ENCODE data around the gene CFAP74. TPM values are rescaled to one million over a fixed set of nuclear protein-coding genes. Genes with fewer than 3 reads are reported as not detected.
A peak's percentile ranks its signal among the peaks of the same experiment; 100 is the strongest.

The CFAP74 gene
- total RNA-seq = 10 to 100 TPM; 16.4 to 25.5 TPM
- polyA plus RNA-seq (ENCODE audit: insufficient read depth, low read depth, low replicate concordance) = 24.9 TPM
- long read RNA-seq, donor 1 = 0 reads
- long read RNA-seq, donor 2 = 0 reads

GRCh38 chr1:2003541-2004131 is at the start of gene CFAP74:
TSS of gene CFAP74 (minus strand) at chr1:2003786. CDS start at chr1:1990956, 12,830 bp downstream.
- peak; percentile 69 for DNase-seq
- TF ChIP-seq CTCF (IDR thresholded peaks at IDR 0.05) (peak in 1 of 3 experiments; percentile 6), POLR2A (IDR thresholded peaks at IDR 0.05) (no peak)
- peak within 1 kb of the TSS; percentile 37 to 42 for H3K4me3 ChIP-seq
- no peaks in the 10 kb centered on the region for H3K27me3 ChIP-seq
- H3K27ac ChIP-seq = peak within 1 kb of the TSS in 1 of 2 donors; percentile 14
- intact Hi-C loops (cut with DNase I; ENCODE audit: low total_unique reads) = no loop called here
- H3K9me3 ChIP-seq = no peaks in the 10 kb centered on the region
- WGBS, 2 donors = 12 to 17% methylated on average over 16 to 41 of the region's 49 CpGs
- H3K4me1 ChIP-seq = no peaks in the 10 kb centered on the region
- H3K36me3 ChIP-seq (ENCODE audit: low read depth, missing control alignments) = no peaks in the 10 kb centered on the region

GRCh38 chr1:2053217-2053616 is 49.6 kb upstream of the CFAP74 start:
- Histone ChIP-seq H3K9me3 (no peaks in the 10 kb centered on the region), H3K27me3 (no peaks in the 10 kb centered on the region), H3K27ac (no peak overlapping the region), H3K4me3 (no peak overlapping the region), H3K4me1 (peaks cover 3% of the 10 kb centered on the region), H3K36me3 (ENCODE audit: low read depth, missing control alignments) (no peaks in the 10 kb centered on the region)
- TF ChIP-seq POLR2A (IDR thresholded peaks at IDR 0.05) (no peak), CTCF (IDR thresholded peaks at IDR 0.05) (no peak)
- 57 to 93% methylated on average over 5 to 17 of the region's 17 CpGs for WGBS, 2 donors
- intact Hi-C loops (cut with DNase I; ENCODE audit: low total_unique reads) = no loop called here
- no peak for DNase-seq

GRCh38 chr1:2052756-2053155 is 49.2 kb upstream of the CFAP74 start:
- Histone ChIP-seq H3K4me1 (peaks cover 3% of the 10 kb centered on the region), H3K9me3 (no peaks in the 10 kb centered on the region), H3K27me3 (no peaks in the 10 kb centered on the region), H3K27ac (no peak overlapping the region), H3K36me3 (ENCODE audit: low read depth, missing control alignments) (no peaks in the 10 kb centered on the region), H3K4me3 (no peak overlapping the region)
- DNase-seq = no peak
- TF ChIP-seq CTCF (IDR thresholded peaks at IDR 0.05) (no peak), POLR2A (IDR thresholded peaks at IDR 0.05) (no peak)
- intact Hi-C loops (cut with DNase I; ENCODE audit: low total_unique reads) = no loop called here
- WGBS, 2 donors = 88 to 90% methylated on average over 9 to 10 of the region's 10 CpGs

GRCh38 chr1:2052054-2052679 is 48.6 kb upstream of the CFAP74 start:
- Histone ChIP-seq H3K36me3 (ENCODE audit: low read depth, missing control alignments) (no peaks in the 10 kb centered on the region), H3K4me3 (no peak overlapping the region), H3K27me3 (no peaks in the 10 kb centered on the region), H3K27ac (no peak overlapping the region), H3K4me1 (peaks cover 3% of the 10 kb centered on the region), H3K9me3 (no peaks in the 10 kb centered on the region)
- intact Hi-C loops (cut with DNase I; ENCODE audit: low total_unique reads) = no loop called here
- TF ChIP-seq POLR2A (IDR thresholded peaks at IDR 0.05) (no peak), CTCF (IDR thresholded peaks at IDR 0.05) (no peak)
- WGBS, 2 donors = 56 to 83% methylated on average over 11 to 16 of the region's 16 CpGs
- no peak for DNase-seq

Data from testis (tissue), 5 donors.